GM21529 (cell line): Measurements from ENCODE around the gene HHAT.
A peak's percentile ranks its signal among the peaks of the same experiment; 100 is the strongest.

Experiments used
- ATAC-seq: cut with Tn5 transposase; IDR thresholded peaks from one replicate; pipeline ENCODE4 v1.9.1; 2021; ENCODE audit not compliant: unreplicated experiment

Gene HHAT

DNA sequence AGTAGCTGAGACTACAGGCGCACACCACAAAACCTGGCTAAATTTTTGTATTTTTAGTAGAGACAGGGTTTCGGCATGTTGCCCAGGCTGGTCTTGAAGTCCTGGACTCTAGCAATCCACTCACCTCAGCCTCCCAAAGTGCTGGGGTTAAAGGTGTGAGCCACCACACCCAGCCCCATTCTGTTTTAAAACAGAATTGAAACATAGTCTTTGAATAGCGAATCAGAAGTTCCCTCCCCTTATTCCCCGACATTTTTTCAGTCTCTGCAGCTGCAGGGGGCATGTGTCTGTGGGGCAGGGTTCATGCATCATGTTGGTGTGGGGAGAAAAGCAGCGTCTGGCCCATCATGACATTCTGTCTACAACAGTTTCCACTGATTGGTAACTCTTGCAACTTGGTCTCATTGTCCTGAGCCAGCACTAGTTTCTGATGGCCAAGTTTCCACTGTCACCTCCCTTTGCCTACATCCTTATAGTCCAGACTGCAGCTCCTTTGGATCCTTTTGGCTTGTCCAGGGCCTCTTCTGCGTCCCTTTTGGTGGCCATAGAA, 15.6 kb upstream of the HHAT start:
- ATAC-seq, result no peak

GRCh38 chr1:210313921-210314320, 14.8 kb upstream of the HHAT start:
- ATAC-seq, result no peak

GRCh38 chr1:210315529-210315928, 13.2 kb upstream of the HHAT start:
- no peak for ATAC-seq

GRCh38 chr1:210321131-210321530, 7.6 kb upstream of the HHAT start:
- ATAC-seq, result no peak

DNA sequence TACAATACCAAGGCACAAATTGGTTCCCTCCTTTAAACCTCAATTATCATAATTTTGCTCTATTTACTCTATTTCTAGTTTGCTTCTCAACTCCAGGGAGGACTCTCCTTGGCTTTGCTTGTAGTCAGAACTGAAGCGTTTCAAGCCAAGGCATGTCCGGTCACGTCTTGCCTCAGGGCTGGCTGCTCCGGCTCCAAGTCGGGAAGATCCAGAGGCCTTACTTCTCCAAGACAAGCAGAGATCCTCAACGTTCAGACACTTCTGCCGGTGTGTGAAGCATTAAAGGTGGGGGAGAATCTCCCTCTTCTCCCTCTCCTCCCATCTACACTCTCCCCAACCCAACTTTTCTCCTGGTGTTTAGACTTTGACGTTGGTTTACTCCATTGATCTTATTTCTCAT, 7.2 kb upstream of the HHAT start:
- ATAC-seq, result no peak

DNA sequence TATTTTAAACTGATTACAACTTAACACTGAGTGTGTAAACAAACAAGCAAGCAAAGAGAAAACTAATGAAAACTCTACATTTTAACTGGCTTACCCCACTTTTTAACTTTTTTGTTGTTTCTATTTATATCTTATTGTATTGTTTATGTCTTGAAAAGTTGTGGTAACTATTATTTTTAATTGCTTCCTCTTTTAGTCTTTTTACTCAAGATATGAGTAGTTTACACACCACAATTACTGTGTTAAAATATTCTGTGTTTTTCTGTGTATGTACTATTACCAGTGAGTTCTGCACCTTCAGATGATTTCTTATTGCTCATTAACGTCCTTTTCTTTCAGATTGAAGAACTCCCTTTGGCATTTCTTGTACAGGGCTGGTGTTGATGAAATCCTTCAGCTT, 4.7 kb upstream of the HHAT start:
- no peak for ATAC-seq

- no peak for ATAC-seq
These were observed 3.6 kb upstream of the HHAT start for GRCh38 chr1:210325026-210325670.

GRCh38 chr1:210328032-210328745, 513 bp upstream of the HHAT start:
- no peak for ATAC-seq

GRCh38 chr1:210330279-210330866, 1.7 kb downstream of the HHAT start:
- no peak for ATAC-seq

DNA sequence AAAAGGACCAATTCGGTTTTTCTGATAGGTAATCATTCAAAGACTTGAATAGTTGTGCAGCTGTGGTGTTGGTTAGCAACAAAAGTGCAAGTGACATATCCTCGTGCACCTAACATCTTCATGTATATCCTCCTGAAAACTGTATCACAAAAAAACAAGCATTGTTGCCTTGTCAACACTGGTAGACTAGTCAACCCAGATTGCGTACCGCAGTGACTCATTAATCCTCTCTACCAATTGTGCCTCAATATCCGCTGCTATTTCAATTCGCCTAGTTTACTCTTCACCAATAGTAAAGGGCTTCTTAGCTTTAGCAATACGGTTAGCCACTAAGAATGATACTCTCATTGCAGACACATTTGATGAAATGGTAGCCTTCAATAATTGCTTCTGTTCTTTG, 3.5 kb downstream of the HHAT start:
- ATAC-seq, result no peak

GRCh38 chr1:210332719-210333398, 4.2 kb downstream of the HHAT start:
- peak; percentile 83 for ATAC-seq

DNA sequence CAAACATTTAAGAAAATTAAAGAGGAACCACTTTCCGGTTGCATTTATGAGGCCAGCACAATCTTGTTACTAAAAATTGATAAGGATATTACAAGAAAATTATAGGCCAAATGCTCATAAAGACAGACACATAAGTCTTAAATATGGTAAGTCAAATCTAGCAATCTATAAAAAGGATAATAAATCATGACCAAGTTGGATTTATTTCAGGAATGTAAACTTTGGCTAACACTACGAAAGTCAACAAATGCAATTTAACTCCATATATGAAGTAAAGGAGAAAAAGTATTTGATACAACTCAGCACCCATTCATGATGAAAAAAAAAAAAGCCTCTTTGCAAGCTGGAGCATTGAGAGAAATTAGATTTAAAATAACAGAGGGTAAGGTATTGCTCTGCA, 6.3 kb downstream of the HHAT start:
- ATAC-seq, result no peak

DNA sequence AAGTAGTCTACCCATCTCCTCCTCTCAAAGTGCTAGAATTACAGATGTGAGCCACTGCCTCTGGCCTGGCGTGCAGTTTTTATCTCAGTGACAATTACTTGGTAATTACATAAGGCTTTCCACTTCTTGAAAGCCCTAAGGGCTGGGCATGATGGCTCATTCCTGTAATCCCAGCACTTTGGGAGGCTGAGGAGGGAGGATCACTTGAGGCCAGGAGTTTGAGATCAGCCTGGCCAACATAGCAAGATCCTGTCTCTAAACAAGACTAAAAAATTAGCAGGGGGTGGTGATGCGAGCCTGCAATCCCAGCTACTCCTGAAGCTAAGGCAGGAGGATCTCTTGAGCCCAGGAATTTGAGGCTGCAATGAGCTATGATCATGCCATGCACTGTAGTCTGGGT, 7.7 kb downstream of the HHAT start:
- no peak for ATAC-seq

GRCh38 chr1:210339500-210339899, 10.8 kb downstream of the HHAT start:
- no peak for ATAC-seq

DNA sequence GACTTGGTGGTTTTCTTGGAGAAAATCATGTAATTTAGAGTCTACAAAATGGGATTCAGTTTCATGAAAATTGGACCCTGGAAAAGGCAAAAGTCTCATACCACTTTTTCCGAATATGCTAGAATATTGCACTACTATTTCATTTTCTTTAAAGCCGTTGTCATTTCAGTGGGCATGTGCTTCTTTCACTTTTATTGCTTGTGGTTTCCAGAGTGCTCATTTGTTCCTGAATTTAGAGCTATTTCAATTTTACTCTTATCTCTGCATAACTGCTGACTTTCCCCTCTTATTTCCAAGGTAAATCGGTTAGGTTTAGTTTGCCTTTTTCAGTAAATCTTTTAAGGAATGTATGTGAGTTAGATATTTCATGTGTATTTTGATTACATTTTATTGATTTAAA, 11.6 kb downstream of the HHAT start:
- ATAC-seq, result peak; percentile 33

DNA sequence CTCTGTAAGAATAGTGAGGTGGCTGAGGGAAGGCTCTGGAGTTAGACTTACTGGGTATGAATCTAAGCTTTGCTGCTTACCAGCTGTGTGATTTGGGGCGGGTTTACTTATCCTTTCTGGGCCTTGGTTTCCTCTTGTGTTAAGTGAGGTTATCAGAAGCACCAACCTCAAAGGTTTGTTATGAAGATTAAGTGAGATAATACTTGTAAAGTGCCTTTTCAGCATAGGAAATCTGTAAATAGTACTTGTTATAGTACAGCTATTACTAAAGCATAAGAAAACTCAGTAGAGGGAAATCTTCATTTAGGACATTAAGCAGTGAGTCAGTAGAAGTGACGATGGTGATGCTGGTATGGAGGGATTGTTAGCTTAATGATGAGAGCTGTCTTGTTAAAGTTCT, 12.1 kb downstream of the HHAT start:
- no peak for ATAC-seq

- peak; percentile 61 for ATAC-seq
These were observed 14.5 kb downstream of the HHAT start for GRCh38 chr1:210342986-210343780.

DNA sequence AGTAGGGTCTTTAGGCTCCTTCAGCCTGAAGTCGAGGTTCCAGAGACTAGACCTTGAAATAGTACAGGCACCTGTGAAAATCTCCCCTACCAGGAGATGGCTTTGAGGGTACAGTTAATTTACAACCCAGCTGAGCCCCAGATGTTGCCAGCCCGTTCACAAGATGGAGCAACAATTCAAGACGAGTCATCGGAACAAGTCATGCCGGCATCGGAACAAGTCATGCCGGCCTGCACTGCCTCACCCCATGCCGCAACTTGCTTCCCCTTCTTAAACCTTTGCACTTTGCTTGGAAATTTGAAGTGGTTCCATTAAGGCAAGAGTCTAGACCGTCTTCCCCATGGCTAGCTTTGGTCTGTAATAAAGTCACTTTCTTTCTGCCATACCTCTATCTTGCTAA, 16.0 kb downstream of the HHAT start:
- ATAC-seq, result no peak

DNA sequence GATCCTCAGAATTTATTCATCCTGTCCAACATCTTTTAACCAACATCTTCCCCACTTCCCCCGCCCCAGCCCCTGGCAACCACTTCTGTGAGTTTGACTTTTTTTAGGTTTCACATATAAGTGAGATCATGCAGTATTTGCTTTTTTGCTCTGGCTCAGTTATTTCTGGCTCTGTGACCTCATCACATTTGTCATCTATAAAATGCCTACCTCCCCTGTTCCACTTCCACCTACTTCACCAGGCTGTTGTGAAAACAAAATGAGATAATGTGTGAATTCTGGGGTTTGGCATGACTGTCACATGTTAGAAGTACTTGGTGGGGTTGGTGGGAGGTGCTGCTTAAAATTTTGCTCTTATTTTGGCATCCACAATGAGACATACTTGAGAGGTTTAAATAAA, 18.4 kb downstream of the HHAT start:
- ATAC-seq, result peak; percentile 33

DNA sequence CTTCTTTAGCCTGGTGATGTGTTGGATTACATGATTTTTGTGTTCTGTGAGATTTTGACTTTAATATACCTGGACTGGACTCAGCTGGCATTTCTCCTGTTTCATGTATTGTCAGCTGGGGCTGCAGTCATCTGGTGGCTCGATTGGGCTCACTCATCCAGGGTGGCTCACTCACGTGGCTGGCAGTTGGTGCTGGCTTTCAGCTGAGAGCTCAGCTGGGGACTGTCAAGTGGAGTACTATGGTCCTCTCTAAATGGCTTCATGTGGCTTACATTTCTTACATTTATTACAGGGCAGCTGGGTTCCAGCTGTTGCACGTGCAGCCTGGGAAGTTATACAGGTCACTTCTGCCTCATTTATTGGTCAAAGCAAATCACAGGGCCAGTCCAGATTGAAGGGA, 22.8 kb downstream of the HHAT start:
- ATAC-seq, result no peak

DNA sequence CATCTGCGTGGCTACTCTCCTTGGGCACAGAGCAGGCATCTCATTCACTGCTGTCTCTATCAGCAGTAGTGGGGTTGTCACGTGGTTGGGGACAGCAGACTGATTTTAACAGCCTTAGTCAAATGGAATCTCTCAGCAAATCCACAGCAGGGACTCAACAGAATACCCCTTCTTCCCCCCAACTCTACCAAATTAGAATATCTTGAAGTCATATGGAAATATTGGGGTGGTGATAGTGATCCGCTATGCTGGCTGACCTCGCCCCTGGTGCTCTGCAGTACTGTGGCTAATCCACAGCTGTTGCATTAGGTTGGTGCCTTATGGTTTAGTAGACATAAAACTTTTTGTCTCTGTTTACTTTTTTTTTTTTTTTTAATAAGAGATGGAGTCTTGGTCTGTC, 23.9 kb downstream of the HHAT start:
- ATAC-seq, result no peak
